Measurements from ENCODE around the gene ERV3-1.

GRCh38 chr7:64990936-64991335 lies 15.6 kb downstream of the ERV3-1 start, which contains the start of gene ZNF117:
- no peak for TF ChIP-seq ZNF350 (tag by site-specific recombination; IDR thresholded peaks at IDR 0.05)
- no peak for TF ChIP-seq ZSCAN16 (tag by site-specific recombination; IDR thresholded peaks at IDR 0.05)
- no peak for TF ChIP-seq ZNF324 (tag by site-specific recombination; IDR thresholded peaks at IDR 0.05)
- no peak for TF ChIP-seq ZNF423 (tag by site-specific recombination; IDR thresholded peaks at IDR 0.05)
- TF ChIP-seq, protein P1, sequence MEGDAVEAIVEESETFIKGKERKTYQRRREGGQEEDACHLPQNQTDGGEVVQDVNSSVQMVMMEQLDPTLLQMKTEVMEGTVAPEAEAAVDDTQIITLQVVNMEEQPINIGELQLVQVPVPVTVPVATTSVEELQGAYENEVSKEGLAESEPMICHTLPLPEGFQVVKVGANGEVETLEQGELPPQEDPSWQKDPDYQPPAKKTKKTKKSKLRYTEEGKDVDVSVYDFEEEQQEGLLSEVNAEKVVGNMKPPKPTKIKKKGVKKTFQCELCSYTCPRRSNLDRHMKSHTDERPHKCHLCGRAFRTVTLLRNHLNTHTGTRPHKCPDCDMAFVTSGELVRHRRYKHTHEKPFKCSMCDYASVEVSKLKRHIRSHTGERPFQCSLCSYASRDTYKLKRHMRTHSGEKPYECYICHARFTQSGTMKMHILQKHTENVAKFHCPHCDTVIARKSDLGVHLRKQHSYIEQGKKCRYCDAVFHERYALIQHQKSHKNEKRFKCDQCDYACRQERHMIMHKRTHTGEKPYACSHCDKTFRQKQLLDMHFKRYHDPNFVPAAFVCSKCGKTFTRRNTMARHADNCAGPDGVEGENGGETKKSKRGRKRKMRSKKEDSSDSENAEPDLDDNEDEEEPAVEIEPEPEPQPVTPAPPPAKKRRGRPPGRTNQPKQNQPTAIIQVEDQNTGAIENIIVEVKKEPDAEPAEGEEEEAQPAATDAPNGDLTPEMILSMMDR (tag by site-specific recombination; IDR thresholded peaks at IDR 0.05), result no peak
- TF ChIP-seq SP2 (tag by site-specific recombination; IDR thresholded peaks at IDR 0.05), result no peak

Data from HEK293 (cell line).